GM06990 (cell line): ENCODE data around the gene GSTA1.
"Not testable (repeated sequence)": the region's sequence is repeated elsewhere in the genome, so short reads cannot be mapped to it uniquely, and the experiment has no call there.

Source experiments
- DNase-seq: peaks from one replicate; pipeline ENCODE4 v3.0.0-alpha.2; 2011; ENCODE audit not compliant: insufficient read length; ENCODE audit errors: extremely low read depth
- H3K27me3 ChIP-seq: replicated peaks from 2 replicates; pipeline ENCODE4 v1.6.0; 2011; ENCODE audit warnings: low read length; ENCODE audit not compliant: control insufficient read depth, insufficient read depth
- H3K36me3 ChIP-seq: 2 replicates; pipeline ENCODE4 v1.5.1; 2011; ENCODE audit warnings: low read length; ENCODE audit not compliant: control insufficient read depth, insufficient read depth
- H3K4me3 ChIP-seq: replicated peaks from 2 replicates; pipeline ENCODE4 v1.5.1; 2011; ENCODE audit warnings: low read depth, mild to moderate bottlenecking, control low read depth, low read length
- CTCF ChIP-seq: IDR thresholded peaks from 2 replicates; pipeline ENCODE4 v1.5.1; 2011; ENCODE audit warnings: low read length, control low read depth, mild to moderate bottlenecking, inconsistent platforms; ENCODE audit not compliant: insufficient read depth, poor library complexity, severe bottlenecking

The GSTA1 gene

GRCh38 chr6:52803668-52804255 is at the start of gene GSTA1:
TSS of gene GSTA1 (minus strand) at chr6:52803816. CDS start at chr6:52799267, 4,549 bp downstream.
- not testable (repeated sequence) for H3K27me3 ChIP-seq, H3K4me3 ChIP-seq, H3K36me3 ChIP-seq, DNase-seq

GRCh38 chr6:52849137-52849536 is 45.5 kb upstream of the GSTA1 start:
- Histone ChIP-seq H3K36me3 (no peaks in the 10 kb centered on the region), H3K27me3 (no peaks in the 10 kb centered on the region), H3K4me3 (no peak overlapping the region)
- no peak for TF ChIP-seq CTCF
- no peak for DNase-seq

- H3K4me3 ChIP-seq, result no peak overlapping the region
- no peak for DNase-seq
- no peak for TF ChIP-seq CTCF
- no peaks in the 10 kb centered on the region for H3K27me3 ChIP-seq
- H3K36me3 ChIP-seq, result no peaks in the 10 kb centered on the region
Measured at GRCh38 chr6:52846002-52846401, 42.4 kb upstream of the GSTA1 start.

- no peaks in the 10 kb centered on the region for H3K36me3 ChIP-seq
- H3K27me3 ChIP-seq, result no peaks in the 10 kb centered on the region; the same call in 1 of the 2 replicates
- no peak for TF ChIP-seq CTCF
- no peak for DNase-seq
- no peak overlapping the region for H3K4me3 ChIP-seq
Measured at GRCh38 chr6:52843605-52844004, 40.0 kb upstream of the GSTA1 start.

- Histone ChIP-seq H3K36me3 (no peaks in the 10 kb centered on the region), H3K4me3 (no peak within 1 kb of the TSS), H3K27me3 (no peaks in the 10 kb centered on the region; the same call in 1 of the 2 replicates)
- DNase-seq, result no peak
- TF ChIP-seq CTCF, result no peak
Measured at GRCh38 chr6:52840763-52841585, 37.4 kb upstream of the GSTA1 start, which contains the start of gene GSTA5. TSS of gene GSTA5 (minus strand) at chr6:52840813.
